ENCODE measurements around the gene CRADD.
A peak's percentile ranks its signal among the peaks of the same experiment; 100 is the strongest.

CRADD gene

GRCh38 chr12:93819050-93819491, 141.9 kb downstream of the CRADD start:
- DNase-seq: no peak

- peak in 1 of 2 experiments; percentile 45 for DNase-seq
Measured at GRCh38 chr12:93823616-93824391, 146.6 kb downstream of the CRADD start.

- peak in 1 of 2 experiments; percentile 54 for DNase-seq
Measured at GRCh38 chr12:93824514-93825500, 147.6 kb downstream of the CRADD start.

GRCh38 chr12:93825501-93825888, 148.3 kb downstream of the CRADD start:
- no peak for DNase-seq

GRCh38 chr12:93825931-93826555, 148.9 kb downstream of the CRADD start:
- DNase-seq: peak in 1 of 2 experiments; percentile 43

GRCh38 chr12:93827179-93827578, 150.0 kb downstream of the CRADD start:
- no peak for DNase-seq

GRCh38 chr12:93827669-93828068, 150.5 kb downstream of the CRADD start:
- no peak for DNase-seq

- no peak for DNase-seq
Measured at GRCh38 chr12:93829016-93829415, 151.8 kb downstream of the CRADD start.

GRCh38 chr12:93831374-93831773, 154.2 kb downstream of the CRADD start:
- DNase-seq: no peak

- DNase-seq: no peak
Measured at GRCh38 chr12:93832131-93832530, 155.0 kb downstream of the CRADD start.

- DNase-seq: no peak
Measured at GRCh38 chr12:93833946-93834345, 156.8 kb downstream of the CRADD start.

GRCh38 chr12:93836620-93837260, 159.6 kb downstream of the CRADD start:
- DNase-seq: no peak

GRCh38 chr12:93838193-93838592, 161.0 kb downstream of the CRADD start:
- no peak for DNase-seq

- peak in 1 of 2 experiments; percentile 11 for DNase-seq
Measured at GRCh38 chr12:93839064-93839463, 161.9 kb downstream of the CRADD start.

GRCh38 chr12:93841671-93842070, 164.5 kb downstream of the CRADD start:
- no peak for DNase-seq

GRCh38 chr12:93844164-93844784, 167.1 kb downstream of the CRADD start:
- peak; percentile 68 to 90 for DNase-seq

- DNase-seq: no peak
Measured at GRCh38 chr12:93846936-93847516, 169.9 kb downstream of the CRADD start.

GRCh38 chr12:93847517-93848474, 170.6 kb downstream of the CRADD start:
- DNase-seq: no peak

- DNase-seq: no peak
Measured at GRCh38 chr12:93848523-93849101, 171.4 kb downstream of the CRADD start.

- DNase-seq: no peak
Measured at GRCh38 chr12:93849946-93850345, 172.8 kb downstream of the CRADD start.

Data from NCI-H524 (cell line).